ENCODE measurements around the gene DMRT3.

DNA sequence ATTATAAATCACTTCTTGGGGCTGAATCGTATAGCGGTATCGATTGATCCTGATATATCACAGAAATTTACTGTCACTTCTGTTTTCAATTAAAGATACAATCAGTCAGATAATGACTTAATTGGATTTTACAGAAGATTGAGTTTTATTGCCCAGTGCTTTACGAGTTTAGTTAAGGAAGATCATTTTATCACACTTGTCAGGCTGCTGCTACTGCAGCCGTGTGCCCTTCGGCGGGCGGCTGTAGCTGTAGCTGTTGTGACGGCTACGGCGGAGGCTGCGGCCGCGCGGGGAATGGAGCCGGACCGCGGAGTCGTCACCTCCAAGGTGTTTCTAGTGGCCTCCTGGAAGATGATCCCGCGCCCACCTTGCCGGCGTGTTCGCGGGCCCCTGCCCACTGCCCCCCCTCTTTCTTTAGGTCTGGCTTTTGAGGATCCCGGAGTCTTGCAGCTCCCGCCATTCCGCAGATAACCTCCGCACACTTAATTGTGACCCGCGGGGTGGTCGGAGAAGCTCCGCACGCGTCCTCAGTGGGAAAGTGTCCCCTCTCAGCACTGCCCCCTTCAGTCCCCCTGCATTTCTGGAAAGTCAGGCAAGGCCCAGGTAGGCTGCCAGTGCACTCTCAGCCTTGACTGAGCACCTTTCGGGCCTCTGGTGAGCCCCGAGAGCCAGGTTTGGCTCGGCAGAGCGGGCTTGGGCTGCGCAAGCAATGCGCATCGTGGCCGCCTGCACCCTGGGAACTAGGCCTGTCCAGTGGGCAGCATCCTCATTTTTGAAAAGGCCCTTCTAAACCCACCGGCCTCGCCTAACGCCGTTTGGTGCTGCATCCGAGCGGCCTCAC is 6.9 kb upstream of the DMRT3 start:
- TF ChIP-seq RXRA (IDR thresholded peaks at IDR 0.05), result no peak
- TF ChIP-seq ATF3 (IDR thresholded peaks at IDR 0.05), result no peak
- TF ChIP-seq, protein P1, sequence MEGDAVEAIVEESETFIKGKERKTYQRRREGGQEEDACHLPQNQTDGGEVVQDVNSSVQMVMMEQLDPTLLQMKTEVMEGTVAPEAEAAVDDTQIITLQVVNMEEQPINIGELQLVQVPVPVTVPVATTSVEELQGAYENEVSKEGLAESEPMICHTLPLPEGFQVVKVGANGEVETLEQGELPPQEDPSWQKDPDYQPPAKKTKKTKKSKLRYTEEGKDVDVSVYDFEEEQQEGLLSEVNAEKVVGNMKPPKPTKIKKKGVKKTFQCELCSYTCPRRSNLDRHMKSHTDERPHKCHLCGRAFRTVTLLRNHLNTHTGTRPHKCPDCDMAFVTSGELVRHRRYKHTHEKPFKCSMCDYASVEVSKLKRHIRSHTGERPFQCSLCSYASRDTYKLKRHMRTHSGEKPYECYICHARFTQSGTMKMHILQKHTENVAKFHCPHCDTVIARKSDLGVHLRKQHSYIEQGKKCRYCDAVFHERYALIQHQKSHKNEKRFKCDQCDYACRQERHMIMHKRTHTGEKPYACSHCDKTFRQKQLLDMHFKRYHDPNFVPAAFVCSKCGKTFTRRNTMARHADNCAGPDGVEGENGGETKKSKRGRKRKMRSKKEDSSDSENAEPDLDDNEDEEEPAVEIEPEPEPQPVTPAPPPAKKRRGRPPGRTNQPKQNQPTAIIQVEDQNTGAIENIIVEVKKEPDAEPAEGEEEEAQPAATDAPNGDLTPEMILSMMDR (IDR thresholded peaks at IDR 0.05; ENCODE audit: low read depth, low read length, missing input control), result no peak
- no peak for TF ChIP-seq HNF4G (IDR thresholded peaks at IDR 0.05)
- TF ChIP-seq FOXA1 (IDR thresholded peaks at IDR 0.05), result no peak
- TF ChIP-seq YY1 (IDR thresholded peaks at IDR 0.05), result no peak
